GM18951 (cell line): Measurements from ENCODE around the gene RTL5.

Experiments
- POLR2A ChIP-seq: IDR thresholded peaks from 4 replicates; pipeline ENCODE4 v1.6.1; 2011; ENCODE audit warnings: mild to moderate bottlenecking; ENCODE audit not compliant: insufficient read length, insufficient read depth; ENCODE audit errors: extremely low read depth
- in situ Hi-C: fragments of 300-500 bp; cut with MboI; formaldehyde crosslinking; loops from one replicate; pipeline ENCODE4 v1.12.0; 2022; ENCODE audit warnings: low sequenced_read_pairs, mixed read lengths, inconsistent platforms; ENCODE audit not compliant: unreplicated experiment

The RTL5 gene

GRCh38 chrX:72141372-72142004, 9.8 kb upstream of the RTL5 start:
- TF ChIP-seq POLR2A = no peak
- in situ Hi-C loops = no loop called here

GRCh38 chrX:72139538-72139937, 7.8 kb upstream of the RTL5 start:
- no peak for TF ChIP-seq POLR2A
- in situ Hi-C loops = no loop called here

- in situ Hi-C loops = no loop called here
- TF ChIP-seq POLR2A = no peak
These were observed 6.3 kb upstream of the RTL5 start for GRCh38 chrX:72137846-72138495.

GRCh38 chrX:72133851-72134546, 2.3 kb upstream of the RTL5 start:
- no peak for TF ChIP-seq POLR2A
- in situ Hi-C loops = no loop called here

GRCh38 chrX:72132456-72132855, 741 bp upstream of the RTL5 start:
- in situ Hi-C loops = no loop called here
- no peak for TF ChIP-seq POLR2A

GRCh38 chrX:72130762-72131250, 909 bp downstream of the RTL5 start:
- in situ Hi-C loops = no loop called here

GRCh38 chrX:72130156-72130761, 1.5 kb downstream of the RTL5 start:
- in situ Hi-C loops = no loop called here
- no peak for TF ChIP-seq POLR2A

More at GRCh38 chrX:72130762-72131250, 909 bp downstream of the RTL5 start:
- no peak for TF ChIP-seq POLR2A

- no peak for TF ChIP-seq POLR2A
- in situ Hi-C loops = loop anchor here (10.0 kb wide), 1 partner anchor 125 kb away; no protein-coding TSS in a partner anchor
These were observed 2.1 kb downstream of the RTL5 start for GRCh38 chrX:72129661-72130060.

- TF ChIP-seq POLR2A = no peak
- in situ Hi-C loops = loop anchor here (10.0 kb wide), 1 partner anchor 124 kb away; no protein-coding TSS in a partner anchor
These were observed 2.8 kb downstream of the RTL5 start for GRCh38 chrX:72128881-72129280.

- in situ Hi-C loops = loop anchor here (10.0 kb wide), 1 partner anchor 124 kb away; no protein-coding TSS in a partner anchor
These were observed 3.4 kb downstream of the RTL5 start for GRCh38 chrX:72128183-72128834.

GRCh38 chrX:72127332-72127731, 4.4 kb downstream of the RTL5 start:
- in situ Hi-C loops = loop anchor here (10.0 kb wide), 1 partner anchor 123 kb away; no protein-coding TSS in a partner anchor
- TF ChIP-seq POLR2A = no peak

More at GRCh38 chrX:72128183-72128834, 3.4 kb downstream of the RTL5 start:
- no peak for TF ChIP-seq POLR2A

GRCh38 chrX:72126539-72127140, 5.1 kb downstream of the RTL5 start:
- TF ChIP-seq POLR2A = no peak
- in situ Hi-C loops = loop anchor here (10.0 kb wide), 1 partner anchor 122 kb away; no protein-coding TSS in a partner anchor
